ENCODE measurements around the gene TIMM22. TPM values are rescaled to one million over a fixed set of nuclear protein-coding genes. Genes with fewer than 3 reads are reported as not detected.

TIMM22 gene
- total RNA-seq, 3 donors from 2014 or later, result 8.2 to 11.4 (median 10.1) TPM

DNA sequence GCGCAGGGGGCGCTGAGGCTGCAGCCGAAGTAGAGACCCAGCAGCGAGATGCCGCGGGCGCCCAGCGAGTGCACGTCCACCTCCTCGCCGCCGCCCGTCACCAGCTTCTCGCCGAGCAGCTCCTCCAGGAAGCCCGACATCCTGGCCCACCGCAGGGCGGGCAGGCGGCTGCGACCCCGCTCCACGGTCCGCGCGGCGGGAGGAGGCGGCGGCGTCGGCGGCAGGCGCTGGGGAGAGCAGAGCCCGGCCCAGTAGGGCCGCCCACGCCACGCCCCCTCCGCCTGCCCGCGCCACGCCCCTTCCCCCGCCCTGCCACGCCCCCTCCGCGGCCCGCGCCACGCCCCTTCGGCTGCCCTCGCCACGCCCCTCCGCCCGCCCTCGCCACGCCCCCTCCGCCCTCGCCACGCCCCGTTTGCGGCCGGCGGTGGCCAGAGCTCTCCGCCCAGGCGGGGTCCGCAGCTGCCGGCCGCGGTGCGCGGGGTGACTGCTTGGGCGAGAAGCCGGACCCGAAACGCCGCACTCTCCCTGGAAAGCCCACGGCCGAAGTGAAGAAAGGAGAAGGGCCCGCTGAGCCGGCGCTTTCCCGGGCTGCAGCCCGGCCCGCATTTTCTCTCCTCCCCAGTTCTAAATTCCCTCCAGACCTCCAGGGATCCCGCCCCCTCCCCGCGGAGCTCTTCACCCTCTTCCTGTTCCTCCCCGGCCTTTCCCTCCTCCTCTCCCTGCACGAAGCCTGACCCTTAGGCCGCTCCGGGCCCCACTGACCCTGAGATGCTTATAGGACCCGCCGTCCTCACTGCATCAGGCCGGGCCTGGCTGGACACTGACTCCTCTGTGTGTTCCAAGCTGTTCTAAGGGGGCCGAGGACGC is 17.2 kb upstream of the TIMM22 start, which contains the start of gene NXN:
NXN (minus strand) TSS at position 238 of the 867 bp plus-strand sequence.
- Histone ChIP-seq H3K4me1 (ENCODE audit: low read depth) (peaks cover 16% of the 10 kb centered on the region), H3K4me3 (peak within 1 kb of the TSS; percentile 11), H3K9me3 (no peaks in the 10 kb centered on the region), H3K36me3 (ENCODE audit: low read depth) (no peaks in the 10 kb centered on the region)
- DNase-seq (peak; percentile 89 to 94 (median 91)), ATAC-seq (peak; percentile 99)
- TF ChIP-seq, protein P1, sequence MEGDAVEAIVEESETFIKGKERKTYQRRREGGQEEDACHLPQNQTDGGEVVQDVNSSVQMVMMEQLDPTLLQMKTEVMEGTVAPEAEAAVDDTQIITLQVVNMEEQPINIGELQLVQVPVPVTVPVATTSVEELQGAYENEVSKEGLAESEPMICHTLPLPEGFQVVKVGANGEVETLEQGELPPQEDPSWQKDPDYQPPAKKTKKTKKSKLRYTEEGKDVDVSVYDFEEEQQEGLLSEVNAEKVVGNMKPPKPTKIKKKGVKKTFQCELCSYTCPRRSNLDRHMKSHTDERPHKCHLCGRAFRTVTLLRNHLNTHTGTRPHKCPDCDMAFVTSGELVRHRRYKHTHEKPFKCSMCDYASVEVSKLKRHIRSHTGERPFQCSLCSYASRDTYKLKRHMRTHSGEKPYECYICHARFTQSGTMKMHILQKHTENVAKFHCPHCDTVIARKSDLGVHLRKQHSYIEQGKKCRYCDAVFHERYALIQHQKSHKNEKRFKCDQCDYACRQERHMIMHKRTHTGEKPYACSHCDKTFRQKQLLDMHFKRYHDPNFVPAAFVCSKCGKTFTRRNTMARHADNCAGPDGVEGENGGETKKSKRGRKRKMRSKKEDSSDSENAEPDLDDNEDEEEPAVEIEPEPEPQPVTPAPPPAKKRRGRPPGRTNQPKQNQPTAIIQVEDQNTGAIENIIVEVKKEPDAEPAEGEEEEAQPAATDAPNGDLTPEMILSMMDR (IDR thresholded peaks at IDR 0.05), result no peak
- intact Hi-C loops (cut with DNase I, micrococcal nuclease), result loop anchor here (5.0 to 10.0 kb wide), 2 partner anchors 182 to 185 kb away; no protein-coding TSS in a partner anchor

DNA sequence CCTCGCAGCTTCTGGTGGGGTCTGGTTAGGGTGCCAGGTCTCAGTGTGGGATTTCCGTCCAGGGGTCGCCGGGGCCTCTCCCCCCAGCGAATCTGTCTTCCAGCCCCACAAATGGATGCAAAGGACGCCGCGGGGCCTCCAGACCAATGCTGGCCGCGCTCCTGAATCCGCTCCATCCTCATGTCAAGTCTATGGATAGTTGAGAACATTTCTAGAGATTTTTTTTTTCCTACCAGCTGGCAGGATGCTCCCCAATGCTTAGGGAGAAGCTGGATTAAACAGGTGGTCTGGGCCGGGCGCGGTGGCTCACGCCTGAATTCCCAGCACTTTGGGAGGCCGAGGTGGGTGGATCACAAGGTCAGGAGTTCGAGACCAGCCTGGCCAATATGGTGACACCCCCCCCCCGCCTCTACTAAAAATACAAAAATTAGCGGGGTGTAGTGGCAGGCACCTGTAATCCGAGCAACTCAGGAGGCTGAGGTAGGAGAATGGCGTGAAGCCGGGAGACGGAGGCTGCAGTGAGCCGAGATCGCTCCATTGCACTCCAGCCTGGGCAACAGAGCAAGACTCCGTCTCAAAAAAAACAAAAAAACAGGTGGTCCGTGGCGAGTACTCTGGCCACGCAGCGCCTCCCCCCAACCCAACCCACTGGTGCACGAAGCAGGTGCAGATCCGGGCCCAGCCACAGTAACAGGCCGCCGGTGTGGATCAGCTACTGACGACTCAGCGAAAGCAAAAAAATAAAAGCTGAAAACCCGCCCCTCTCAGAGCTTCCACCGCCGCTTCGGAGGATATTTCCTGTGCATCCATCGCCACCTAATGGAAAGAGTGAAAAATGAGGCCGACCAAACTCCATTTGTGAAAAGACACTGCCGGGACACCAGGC is 16.3 kb upstream of the TIMM22 start:
- Histone ChIP-seq H3K36me3 (ENCODE audit: low read depth) (no peaks in the 10 kb centered on the region), H3K4me1 (ENCODE audit: low read depth) (peaks cover 16% of the 10 kb centered on the region), H3K9me3 (no peaks in the 10 kb centered on the region), H3K4me3 (no peak overlapping the region)
- TF ChIP-seq, protein P1 (IDR thresholded peaks at IDR 0.05), result peak; percentile 42
- peak; percentile 72 to 79 (median 78) for DNase-seq
- ATAC-seq, result peak; percentile 75
- intact Hi-C loops (cut with DNase I, micrococcal nuclease), result loop anchor here (5.0 to 10.0 kb wide), 2 partner anchors 183 to 186 kb away; no protein-coding TSS in a partner anchor

DNA sequence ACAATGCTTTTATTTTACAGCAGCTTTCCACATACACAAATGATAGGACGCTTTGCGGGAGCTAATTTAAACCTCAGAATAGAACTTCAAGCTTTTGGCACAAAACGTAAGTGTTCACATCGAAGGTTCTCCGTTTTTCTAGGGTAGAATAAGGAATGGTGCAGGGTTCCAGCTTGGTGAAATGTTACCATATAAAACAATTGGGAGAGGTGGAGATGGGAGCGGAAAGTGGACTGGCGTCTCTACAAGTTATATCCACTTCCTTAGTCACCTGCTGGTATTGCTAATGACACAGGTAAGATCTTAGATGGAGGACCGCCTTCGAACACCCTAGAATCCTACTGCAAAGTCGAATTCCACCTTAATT is 15.7 kb upstream of the TIMM22 start:
- DNase-seq (no peak), ATAC-seq (no peak)
- Histone ChIP-seq H3K4me3 (no peak overlapping the region), H3K4me1 (ENCODE audit: low read depth) (peaks cover 16% of the 10 kb centered on the region), H3K9me3 (no peaks in the 10 kb centered on the region), H3K36me3 (ENCODE audit: low read depth) (no peaks in the 10 kb centered on the region)
- intact Hi-C loops (cut with DNase I, micrococcal nuclease), result loop anchor here (5.0 to 10.0 kb wide), 2 partner anchors 184 to 186 kb away; no protein-coding TSS in a partner anchor
- TF ChIP-seq, protein P1 (IDR thresholded peaks at IDR 0.05), result peak; percentile 1

DNA sequence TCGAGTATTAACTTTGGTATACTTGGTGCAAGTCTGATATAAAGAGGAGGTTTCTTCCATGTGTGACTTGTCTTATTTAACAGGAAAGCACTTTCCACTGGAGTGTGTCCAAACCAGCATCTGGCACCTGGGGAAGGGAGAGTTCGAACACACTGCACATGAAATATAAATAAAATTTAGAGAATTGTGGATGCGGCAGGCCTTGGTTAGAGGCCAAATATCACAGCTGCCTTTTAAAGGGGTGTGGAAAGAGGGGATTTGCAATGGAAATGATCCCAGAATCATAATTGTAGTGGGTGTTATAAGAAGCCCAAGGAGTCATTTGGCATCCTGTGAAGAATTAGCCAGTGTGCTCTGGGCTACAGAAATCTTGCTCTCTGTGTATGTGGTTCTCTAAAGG is 13.0 kb upstream of the TIMM22 start:
- intact Hi-C loops (cut with DNase I, micrococcal nuclease), result loop anchor here (5.0 to 10.0 kb wide), 2 partner anchors 187 to 189 kb away; no protein-coding TSS in a partner anchor
- DNase-seq (no peak), ATAC-seq (no peak)
- H3K4me1 ChIP-seq (ENCODE audit: low read depth), result peaks cover 12% of the 10 kb centered on the region
- TF ChIP-seq, protein P1 (IDR thresholded peaks at IDR 0.05), result no peak
- H3K4me3 ChIP-seq, result no peak overlapping the region
- H3K36me3 ChIP-seq (ENCODE audit: low read depth), result no peaks in the 10 kb centered on the region
- H3K9me3 ChIP-seq, result no peaks in the 10 kb centered on the region

DNA sequence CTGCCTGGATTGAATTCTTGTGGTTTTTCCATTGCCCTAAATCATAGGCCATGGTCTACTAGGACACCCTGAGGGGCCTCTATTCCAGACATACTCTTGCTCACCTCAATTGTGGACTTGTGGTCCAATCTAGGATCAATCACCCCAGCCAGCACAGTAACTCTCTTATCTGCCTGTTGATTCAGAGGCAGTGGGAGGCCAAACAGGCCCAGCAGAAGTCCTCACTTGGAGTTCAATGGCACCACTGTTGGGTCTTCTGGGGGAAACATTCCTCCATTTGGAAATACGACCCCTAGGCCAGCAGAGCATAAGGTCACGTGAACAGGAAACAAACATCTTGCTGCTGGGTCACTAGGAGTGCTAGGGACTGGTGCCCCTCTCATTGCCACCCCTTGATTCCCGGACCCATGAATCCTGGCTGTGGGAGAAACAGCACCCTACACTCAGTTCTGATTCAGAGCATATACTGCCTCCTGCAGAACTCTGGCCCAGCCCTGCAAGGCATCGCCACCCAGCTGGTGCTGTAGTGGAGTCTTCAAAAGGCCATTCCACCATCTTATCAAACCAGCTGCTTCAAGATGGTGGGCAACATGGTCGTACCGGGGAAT is 10.5 kb upstream of the TIMM22 start:
- ATAC-seq (no peak), DNase-seq (no peak)
- intact Hi-C loops (cut with DNase I, micrococcal nuclease), result loop anchor here in 1 of 2 donors (10.0 kb wide), 1 partner anchor 192 kb away; no protein-coding TSS in a partner anchor
- Histone ChIP-seq H3K4me3 (no peak overlapping the region), H3K36me3 (ENCODE audit: low read depth) (no peaks in the 10 kb centered on the region), H3K4me1 (ENCODE audit: low read depth) (peaks cover under 1% of the 10 kb centered on the region), H3K9me3 (no peaks in the 10 kb centered on the region)
- TF ChIP-seq, protein P1 (IDR thresholded peaks at IDR 0.05), result no peak
